ENCODE data around the gene MYO7A.

DNA sequence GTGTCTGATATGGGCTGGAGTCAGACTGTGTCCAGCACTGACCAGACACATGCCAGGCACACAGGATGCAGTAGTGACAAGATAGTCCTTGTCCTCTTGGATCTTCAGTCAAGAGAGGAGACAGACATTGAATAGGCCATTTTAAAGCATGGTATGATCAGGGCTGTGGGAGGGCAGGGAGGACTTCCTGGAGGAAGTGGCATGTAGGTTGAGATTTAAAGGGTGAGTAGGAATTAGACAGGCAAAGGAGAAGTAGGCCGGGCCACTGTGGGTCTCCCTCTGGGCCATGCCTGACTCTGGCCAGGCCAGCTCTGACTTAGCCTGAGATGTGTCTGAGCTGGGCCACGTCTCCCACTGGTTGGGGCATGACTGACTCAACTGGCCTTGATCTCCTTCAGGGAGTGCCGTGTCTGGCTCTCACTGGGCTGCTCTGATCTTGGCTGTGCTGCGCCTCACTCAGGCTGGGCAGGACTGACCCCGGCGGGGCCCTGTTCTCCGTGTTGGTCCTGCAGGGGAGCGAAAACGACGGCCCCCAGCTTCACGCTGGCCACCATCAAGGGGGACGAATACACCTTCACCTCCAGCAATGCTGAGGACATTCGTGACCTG is 71.2 kb downstream of the MYO7A start:
- no peak for TF ChIP-seq POLR2AphosphoS5 (IDR thresholded peaks at IDR 0.05; ENCODE audit: low read depth)
- TF ChIP-seq, protein P1, sequence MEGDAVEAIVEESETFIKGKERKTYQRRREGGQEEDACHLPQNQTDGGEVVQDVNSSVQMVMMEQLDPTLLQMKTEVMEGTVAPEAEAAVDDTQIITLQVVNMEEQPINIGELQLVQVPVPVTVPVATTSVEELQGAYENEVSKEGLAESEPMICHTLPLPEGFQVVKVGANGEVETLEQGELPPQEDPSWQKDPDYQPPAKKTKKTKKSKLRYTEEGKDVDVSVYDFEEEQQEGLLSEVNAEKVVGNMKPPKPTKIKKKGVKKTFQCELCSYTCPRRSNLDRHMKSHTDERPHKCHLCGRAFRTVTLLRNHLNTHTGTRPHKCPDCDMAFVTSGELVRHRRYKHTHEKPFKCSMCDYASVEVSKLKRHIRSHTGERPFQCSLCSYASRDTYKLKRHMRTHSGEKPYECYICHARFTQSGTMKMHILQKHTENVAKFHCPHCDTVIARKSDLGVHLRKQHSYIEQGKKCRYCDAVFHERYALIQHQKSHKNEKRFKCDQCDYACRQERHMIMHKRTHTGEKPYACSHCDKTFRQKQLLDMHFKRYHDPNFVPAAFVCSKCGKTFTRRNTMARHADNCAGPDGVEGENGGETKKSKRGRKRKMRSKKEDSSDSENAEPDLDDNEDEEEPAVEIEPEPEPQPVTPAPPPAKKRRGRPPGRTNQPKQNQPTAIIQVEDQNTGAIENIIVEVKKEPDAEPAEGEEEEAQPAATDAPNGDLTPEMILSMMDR (conservative IDR thresholded peaks at IDR 0.05; ENCODE audit: low read depth in 2 of 2) = no peak
- TF ChIP-seq EZH2 (IDR thresholded peaks at IDR 0.05; ENCODE audit: low read depth, unreplicated experiment) = no peak
- TF ChIP-seq EZH2phosphoT487 (IDR thresholded peaks at IDR 0.05; ENCODE audit: unreplicated experiment) = no peak
